Measurements from ENCODE around the gene JSRP1.

JSRP1 gene

DNA sequence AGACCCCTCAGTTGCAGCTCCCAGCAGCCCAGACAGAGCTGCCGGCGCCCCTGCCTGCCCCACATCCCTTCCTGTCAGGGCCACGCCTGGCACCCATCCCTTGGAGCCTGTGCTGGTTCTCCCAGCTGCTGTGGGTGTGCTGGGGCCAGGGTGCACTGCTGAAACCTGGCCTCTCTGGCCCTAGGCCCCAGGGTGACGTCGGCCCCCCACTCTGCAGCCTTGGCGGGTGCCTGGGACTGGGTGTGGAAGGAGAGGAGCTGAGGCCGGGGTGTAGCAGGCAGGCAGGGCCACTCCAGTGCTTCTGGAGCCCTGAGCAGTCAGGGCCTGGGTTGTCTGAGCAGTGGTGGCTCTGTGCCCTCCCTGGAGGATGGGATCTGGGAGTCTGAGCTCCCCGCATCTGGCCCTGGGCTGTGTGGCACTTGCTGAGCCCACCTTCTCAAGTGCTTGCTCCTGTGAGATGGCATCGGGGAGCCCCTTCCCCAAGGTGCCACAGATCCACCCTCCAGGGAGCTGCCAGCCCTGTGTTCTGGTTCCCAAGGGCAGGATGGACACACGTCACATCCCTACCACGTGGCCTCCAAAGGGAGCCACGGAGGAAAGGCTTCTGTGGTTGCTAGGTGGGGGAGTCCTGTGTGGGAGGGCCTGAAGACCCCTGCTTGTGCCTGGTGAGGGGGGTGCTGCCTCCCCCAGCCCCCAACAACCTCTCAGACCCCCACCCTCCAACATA lies 25.2 kb downstream of the JSRP1 start:
- no peak for DNase-seq

GRCh38 chr19:2230033-2230531 lies 26.1 kb downstream of the JSRP1 start:
- DNase-seq = no peak

- DNase-seq = no peak
Measured at GRCh38 chr19:2229103-2230032, 26.8 kb downstream of the JSRP1 start.

DNA sequence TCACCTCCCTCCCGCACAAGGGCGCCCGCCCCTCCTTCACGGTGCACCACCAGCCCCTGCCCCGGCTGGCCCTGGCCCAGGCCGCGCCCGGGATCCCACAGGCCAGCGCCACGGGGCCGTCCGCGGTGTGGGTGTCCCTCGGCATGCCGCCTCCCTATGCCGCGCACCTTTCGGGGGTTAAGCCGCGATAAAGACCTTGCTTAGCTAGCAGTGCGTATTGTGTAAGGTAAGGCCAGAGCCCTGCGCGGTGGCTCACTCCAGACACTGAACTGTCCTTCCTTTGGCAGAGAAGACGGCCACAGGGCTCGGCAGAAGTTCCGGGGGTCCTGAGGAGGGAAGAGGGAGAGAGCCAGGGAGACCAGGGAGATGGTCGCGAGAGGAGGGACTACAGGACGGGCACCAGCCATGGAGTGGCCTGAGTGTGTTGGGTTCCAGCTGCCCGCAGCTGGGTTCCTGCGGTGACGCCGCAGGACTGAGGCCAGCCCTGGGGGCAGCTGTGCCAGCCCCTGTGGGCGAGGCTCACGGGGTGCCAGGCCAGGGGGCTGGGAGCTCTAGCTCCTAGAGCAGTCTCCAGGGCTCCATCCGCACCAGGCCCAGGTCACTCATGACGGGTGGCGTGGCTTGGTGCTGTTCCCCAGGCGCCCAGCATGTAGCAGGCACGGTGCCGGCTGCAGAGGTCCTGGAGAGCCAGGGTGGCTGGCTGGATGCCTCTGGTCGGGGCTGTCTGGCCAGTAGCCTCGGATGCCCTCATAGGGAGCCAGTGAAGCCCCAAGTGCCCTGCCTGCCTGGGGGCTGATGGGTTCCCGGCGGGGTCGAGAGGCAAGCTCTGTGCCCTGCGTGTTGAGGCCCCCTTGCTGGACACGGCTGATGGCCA lies 27.8 kb downstream of the JSRP1 start:
- no peak for DNase-seq

DNA sequence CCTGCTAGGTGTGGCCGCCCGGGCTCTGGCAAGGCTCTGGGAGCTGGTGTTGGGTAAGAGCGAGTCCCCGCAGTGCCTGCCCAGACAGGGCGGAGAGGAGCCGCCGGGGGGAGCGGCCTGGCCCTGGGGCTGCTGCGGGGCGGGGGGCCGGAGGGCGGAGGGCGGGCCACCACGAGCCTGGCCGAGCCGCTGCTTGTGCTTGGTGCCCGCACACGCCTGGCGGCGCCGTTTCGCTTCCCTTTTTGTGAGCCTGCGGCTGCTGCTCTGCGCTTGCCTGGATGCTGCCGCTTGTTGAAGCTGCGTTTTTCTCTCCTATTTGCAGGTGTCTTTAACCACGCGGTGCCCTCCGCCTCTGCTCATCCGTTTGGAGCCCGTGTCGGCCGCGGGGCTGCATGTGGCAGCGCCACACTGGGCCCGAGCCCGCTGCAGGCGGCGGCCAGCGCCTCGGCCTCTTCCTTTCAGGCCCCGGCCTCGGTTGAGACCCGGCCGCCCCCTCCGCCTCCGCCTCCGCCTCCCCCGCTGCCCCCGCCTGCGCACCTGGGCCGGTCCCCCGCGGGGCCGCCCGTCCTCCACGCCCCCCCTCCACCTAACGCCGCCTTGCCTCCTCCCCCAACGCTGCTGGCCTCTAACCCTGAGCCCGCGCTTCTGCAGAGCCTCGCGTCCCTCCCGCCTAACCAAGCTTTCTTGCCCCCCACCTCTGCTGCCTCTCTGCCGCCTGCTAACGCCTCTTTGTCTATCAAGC lies 28.6 kb downstream of the JSRP1 start:
- peak; percentile 53 for DNase-seq

GRCh38 chr19:2226840-2227360 lies 29.3 kb downstream of the JSRP1 start:
- DNase-seq = no peak

GRCh38 chr19:2226051-2226839 lies 30.0 kb downstream of the JSRP1 start:
- DNase-seq = no peak

DNA sequence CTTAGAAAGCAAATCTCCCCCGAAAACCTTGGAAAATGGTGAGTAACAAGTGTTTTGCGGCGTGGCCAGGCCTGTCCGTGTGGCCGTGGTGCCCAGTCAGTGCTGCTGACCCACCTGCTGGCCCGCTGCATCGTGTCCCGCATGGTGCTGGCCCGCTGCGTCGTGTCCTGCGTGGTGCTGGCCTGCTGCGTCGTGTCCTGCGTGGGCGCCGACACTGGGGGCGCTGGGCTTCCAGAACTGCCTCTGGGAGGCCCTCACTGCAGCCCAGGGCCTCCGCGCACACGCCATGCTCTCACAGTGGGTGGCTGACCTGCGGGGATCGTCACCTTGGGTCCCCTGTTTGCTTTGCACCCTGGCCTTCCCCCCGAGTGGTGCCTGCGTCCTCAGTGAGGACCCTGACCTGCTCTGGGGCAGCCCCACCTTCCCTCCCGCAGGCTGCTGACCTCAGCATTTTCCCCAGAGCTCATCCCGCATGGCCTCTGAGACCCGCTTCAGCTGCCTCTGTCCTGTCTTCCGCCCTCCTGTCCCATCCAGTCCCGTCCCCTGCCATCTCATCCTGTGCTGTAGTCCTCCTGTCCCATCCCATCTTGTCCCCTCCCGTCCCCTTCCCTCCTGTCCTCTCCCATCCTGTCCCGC lies 30.7 kb downstream of the JSRP1 start:
- DNase-seq = no peak

DNA sequence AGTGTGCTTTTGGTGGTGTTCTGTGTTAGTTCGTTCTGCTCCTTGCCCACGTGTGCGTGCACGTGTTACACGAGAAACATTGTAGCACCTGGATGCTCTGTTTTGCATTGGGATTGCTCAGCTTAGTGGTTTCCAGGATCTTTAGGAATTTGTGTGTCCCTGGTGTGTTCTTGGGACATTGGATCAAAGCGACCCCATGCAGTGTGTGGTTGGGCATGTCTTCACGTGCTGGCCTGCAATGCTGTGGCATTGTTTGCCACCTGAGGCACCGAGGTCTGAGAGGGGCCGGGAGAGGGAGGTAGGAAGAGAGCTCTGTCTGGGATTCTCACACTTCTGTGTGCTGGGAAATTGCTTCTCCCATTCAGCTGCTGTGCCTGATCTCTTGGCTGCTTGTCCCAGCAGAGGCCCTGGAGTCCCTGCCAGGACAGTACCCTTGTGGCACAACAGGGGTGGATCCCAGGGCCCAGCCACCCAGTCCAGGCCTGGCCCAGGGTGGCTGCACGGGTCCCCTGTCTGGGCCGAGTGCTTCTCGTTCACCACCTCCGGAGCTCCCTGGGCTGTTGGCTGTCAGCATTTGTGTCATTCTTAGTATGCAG lies 31.4 kb downstream of the JSRP1 start:
- no peak for DNase-seq

DNA sequence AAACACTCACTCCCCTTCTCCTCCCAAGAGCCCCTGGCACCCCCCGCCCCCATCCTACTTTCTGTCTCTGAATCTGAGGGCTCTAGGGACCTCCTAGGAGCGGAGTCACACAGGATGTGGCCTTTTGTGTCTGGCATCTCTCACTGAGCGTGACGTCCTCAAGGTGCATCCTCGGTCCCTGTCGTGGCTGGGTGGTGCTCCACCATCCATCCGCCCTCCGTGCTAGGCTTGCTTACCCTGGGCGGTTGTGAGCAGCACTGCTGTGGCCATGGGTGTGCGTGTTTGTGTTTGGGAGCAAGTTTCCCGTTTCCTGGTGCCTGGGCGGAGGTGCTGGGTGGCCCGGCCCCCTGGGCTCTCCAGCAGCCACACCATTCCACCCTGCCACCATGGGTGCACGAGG lies 32.3 kb downstream of the JSRP1 start:
- DNase-seq = peak; percentile 64

- DNase-seq = no peak
Measured at GRCh38 chr19:2223391-2223790, 32.8 kb downstream of the JSRP1 start.

DNA sequence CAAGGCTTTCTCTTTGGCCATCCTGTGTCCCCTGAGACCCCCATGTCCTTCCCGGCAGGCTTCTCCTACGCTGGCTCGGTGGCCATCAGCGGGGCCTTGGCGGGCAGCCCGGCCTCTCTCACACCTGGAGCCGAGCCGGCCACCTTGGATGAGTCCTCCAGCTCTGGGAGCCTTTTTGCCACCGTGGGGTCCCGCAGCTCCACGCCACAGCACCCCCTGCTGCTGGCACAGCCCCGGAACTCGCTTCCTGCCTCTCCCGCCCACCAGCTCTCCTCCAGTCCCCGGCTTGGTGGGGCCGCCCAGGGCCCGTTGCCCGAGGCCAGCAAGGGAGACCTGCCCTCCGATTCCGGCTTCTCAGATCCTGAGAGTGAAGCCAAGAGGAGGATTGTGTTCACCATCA lies 34.3 kb downstream of the JSRP1 start:
- no peak for DNase-seq

DNA sequence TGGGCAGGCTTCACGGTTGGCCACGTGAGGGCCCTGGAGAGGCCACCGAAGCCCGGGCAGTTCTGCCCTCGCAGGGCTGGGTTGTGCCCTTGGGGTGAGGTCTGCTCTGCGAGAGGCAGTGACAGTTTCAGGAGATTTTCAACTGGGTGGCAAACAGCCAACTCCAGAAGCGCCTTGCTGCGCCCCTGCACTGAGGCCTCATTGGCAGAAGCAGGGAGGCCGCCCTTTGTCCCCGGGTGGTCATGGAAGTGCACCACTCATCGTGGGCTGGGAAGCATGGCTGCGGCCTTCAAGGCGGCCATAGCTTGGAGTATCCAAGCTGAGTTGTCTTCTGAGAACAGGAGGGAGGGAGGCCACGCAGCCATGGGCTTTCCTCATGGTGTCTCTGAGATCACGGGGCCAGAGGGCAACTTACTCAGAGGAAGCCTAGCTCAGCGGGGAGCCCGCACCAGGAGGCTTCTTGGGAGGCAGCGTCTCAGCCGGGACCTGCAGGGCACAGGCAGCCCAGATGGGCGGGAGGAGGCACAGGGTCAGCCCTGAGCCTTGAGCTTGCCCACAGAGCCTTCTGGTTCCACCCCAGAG lies 34.9 kb downstream of the JSRP1 start:
- no peak for DNase-seq

DNA sequence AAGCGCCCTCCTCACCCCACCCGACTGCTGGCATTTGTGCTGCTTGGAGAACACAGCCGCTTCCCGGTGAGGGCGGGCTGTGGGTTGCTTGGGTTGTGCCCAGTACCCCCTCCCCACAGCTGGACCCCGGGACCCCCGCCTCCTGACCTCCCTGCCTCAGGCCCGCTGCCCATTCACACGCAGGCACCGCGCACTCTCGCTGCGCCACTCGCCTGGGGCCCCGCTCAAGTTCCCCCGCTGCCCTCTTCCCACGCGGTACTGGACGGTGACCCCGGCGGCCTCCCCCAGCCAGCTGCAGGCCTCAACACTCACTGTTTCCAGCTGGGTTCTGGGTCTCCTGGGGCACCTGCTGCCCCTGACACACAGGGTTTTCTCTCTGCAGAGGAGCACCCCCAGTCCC lies 36.5 kb downstream of the JSRP1 start:
- no peak for DNase-seq

- DNase-seq = no peak
Measured at GRCh38 chr19:2217591-2217990, 38.6 kb downstream of the JSRP1 start.

DNA sequence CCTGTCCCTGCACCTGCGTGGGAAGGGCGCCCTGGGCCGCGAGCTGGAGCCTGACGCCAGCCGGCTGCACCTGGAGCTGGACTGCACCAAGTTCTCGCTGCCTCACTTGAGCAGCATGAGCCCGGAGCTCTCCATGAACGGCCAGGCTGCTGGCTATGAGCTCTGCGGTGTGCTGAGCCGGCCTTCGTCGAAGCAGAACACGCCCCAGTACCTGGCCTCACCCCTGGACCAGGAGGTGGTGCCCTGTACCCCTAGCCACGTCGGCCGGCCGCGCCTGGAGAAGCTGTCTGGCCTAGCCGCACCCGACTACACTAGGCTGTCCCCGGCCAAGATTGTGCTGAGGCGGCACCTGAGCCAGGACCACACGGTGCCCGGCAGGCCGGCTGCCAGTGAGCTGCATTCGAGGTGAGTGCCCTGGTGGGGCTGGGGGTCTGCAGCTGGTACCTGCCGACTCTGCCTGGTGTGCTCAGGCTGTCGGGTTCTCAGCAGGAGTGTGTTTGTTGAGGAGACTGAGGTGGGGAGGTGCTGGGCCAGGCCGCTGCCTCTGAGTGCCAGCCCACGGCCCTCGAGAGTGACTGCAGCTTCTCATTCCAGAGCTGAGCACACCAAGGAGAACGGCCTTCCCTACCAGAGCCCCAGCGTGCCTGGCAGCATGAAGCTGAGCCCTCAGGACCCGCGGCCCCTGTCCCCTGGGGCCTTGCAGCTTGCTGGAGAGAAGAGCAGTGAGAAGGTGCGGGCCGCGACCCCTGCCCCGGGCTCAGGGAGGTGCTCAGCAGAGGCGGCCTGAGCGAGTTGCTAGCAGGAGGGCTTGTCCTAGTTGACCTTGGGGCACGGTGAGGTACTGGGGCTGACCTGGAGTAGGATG lies 39.6 kb downstream of the JSRP1 start:
- DNase-seq = no peak

DNA sequence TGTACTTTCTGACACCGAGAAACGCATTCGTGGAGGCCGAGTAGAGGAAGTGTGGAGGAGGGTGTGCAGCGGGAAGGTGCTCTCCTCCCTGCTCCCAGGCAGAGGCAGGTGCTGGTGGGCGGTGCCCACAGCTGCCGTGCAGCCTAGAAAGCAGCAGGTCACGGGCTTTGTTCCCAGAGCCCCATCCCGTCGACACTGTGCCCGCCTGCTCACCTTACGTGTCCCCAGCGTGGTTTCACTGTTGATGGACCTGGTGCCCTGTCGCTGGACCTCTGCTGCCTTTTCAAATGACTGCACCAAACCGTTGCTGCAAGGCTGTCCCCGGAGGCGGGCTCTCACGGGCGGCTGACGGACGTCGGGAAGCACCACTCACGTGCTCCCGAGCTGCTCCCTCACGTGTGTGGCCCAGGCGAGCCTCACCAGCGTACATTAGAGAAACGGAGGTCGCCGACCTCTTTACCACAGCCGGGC lies 40.9 kb downstream of the JSRP1 start:
- peak; percentile 10 for DNase-seq

DNA sequence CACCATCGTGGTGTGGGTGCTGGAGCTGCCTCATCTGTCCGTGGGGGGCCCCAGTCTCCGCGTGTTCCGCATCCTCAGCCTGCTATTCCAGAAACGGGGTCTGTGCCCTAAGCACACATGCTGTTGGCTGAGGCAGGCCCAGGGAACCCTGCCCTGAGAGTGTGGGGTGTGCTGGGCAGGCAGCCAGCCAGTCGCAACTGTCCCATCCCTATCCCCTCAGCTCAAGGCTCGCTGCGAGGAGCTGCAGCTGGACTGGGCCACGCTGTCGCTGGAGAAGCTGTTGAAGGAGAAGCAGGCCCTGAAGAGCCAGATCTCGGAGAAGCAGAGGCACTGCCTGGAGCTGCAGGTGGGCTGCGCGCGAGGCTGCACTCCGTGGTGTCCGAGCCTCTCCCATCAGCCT lies 42.0 kb downstream of the JSRP1 start:
- DNase-seq = no peak

GRCh38 chr19:2213799-2214198 lies 42.4 kb downstream of the JSRP1 start:
- no peak for DNase-seq

All from CD4-positive, alpha-beta T cell treated with Interferon gamma for 1 hour (primary cell).